ENCODE data around the gene ERICH6B.

DNA sequence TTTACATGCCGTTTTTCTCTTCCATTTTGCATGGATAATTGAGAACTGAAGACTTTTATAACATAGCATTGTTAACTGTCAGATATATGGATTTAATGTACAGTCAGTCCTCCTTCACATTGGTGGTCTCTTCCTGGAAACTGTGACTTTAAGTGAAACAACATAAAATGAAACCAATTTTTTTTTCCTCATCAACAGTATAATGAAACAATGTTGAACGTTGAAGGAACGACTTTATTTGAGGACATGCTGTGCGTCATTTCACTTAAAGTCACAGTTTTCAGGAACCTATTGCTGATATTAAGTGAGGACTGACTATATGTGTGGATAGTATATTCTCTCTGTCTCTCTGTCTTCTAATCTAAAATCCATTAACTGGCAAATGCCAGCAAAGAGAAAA lies 96.0 kb downstream of the ERICH6B start:
- TF ChIP-seq, protein P1, sequence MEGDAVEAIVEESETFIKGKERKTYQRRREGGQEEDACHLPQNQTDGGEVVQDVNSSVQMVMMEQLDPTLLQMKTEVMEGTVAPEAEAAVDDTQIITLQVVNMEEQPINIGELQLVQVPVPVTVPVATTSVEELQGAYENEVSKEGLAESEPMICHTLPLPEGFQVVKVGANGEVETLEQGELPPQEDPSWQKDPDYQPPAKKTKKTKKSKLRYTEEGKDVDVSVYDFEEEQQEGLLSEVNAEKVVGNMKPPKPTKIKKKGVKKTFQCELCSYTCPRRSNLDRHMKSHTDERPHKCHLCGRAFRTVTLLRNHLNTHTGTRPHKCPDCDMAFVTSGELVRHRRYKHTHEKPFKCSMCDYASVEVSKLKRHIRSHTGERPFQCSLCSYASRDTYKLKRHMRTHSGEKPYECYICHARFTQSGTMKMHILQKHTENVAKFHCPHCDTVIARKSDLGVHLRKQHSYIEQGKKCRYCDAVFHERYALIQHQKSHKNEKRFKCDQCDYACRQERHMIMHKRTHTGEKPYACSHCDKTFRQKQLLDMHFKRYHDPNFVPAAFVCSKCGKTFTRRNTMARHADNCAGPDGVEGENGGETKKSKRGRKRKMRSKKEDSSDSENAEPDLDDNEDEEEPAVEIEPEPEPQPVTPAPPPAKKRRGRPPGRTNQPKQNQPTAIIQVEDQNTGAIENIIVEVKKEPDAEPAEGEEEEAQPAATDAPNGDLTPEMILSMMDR (IDR thresholded peaks at IDR 0.05; ENCODE audit: insufficient read depth, low read depth, low read length): no peak
- TF ChIP-seq EZH2 (IDR thresholded peaks at IDR 0.05; ENCODE audit: insufficient read depth, low read length): no peak
